22Rv1 (cell line): ENCODE measurements around the gene CAMKK2.

Source experiments
- ZFX ChIP-seq: fragments of 450-650 bp; IDR thresholded peaks from 2 replicates; pipeline ENCODE4 v1.6.1; 2017; ENCODE audit warnings: antibody characterized with exemption, borderline replicate concordance
- TF ChIP-seq, protein P1 (sequence below): fragments of 450-650 bp; IDR thresholded peaks from 2 replicates; pipeline ENCODE4 v1.5.1; 2017; ENCODE audit warnings: mild to moderate bottlenecking

DNA sequence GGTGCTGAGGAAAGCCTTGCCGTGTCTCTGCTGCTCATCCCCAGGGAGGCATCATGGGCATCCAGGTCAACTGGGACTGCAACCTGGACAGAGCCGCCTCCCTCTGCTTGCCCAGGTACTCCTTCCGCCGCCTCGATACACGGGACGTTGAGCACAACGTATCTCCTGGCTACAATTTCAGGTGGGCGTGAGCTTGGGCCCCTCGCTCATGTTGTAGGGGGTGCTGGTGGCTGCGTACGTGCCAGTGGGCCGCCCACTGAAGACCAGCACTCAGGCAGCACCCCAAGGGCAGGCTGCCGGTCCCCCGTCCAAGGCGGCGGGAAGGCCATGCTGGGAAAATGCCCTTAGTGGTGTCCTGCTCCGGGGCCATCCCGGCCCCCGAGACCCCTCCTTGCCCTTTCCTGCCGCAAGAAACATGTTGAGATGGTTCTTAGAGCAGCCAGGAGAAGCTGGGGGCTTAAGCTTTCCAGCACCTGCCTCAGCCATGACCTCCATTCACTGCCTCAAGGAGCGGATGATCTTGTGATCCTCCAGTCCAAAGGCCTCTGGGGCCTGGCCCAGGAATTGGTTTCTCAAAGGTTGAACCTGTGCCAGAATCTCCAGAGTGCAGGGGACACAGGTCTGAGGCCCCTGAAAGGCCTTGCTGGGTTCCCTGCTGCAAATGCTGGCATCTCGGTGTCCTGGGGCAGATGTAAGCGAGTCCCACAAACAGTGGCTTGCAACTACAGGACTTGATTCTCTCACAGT lies 67.4 kb downstream of the CAMKK2 start:
- TF ChIP-seq, protein P1, sequence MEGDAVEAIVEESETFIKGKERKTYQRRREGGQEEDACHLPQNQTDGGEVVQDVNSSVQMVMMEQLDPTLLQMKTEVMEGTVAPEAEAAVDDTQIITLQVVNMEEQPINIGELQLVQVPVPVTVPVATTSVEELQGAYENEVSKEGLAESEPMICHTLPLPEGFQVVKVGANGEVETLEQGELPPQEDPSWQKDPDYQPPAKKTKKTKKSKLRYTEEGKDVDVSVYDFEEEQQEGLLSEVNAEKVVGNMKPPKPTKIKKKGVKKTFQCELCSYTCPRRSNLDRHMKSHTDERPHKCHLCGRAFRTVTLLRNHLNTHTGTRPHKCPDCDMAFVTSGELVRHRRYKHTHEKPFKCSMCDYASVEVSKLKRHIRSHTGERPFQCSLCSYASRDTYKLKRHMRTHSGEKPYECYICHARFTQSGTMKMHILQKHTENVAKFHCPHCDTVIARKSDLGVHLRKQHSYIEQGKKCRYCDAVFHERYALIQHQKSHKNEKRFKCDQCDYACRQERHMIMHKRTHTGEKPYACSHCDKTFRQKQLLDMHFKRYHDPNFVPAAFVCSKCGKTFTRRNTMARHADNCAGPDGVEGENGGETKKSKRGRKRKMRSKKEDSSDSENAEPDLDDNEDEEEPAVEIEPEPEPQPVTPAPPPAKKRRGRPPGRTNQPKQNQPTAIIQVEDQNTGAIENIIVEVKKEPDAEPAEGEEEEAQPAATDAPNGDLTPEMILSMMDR, result no peak
- TF ChIP-seq ZFX, result no peak
